ENCODE data around the gene EMC6. TPM values are rescaled to one million over a fixed set of nuclear protein-coding genes. Genes with fewer than 3 reads are reported as not detected.

Gene EMC6
- total and polyA plus RNA-seq, 2 of the 13 experiments (the other 11 are each of a cell fraction or from before 2014, with no cell fraction given), result 45.1 to 47.7 TPM

GRCh38 chr17:3667366-3668278, 990 bp upstream of the EMC6 start (continued):
- peak in 1 of 2 experiments; percentile 26; a peak in 1 of 4 replicates for TF ChIP-seq REST (IDR thresholded peaks at IDR 0.05; ENCODE audit: borderline replicate concordance in 1 of 2, low read depth in 1 of 2, low read length in 2 of 2)
- no peak for TF ChIP-seq NFYB (CRISPR knock-in tag; IDR thresholded peaks at IDR 0.05)
- TF ChIP-seq ATF1 (CRISPR knock-in tag; IDR thresholded peaks at IDR 0.05), result no peak
- TF ChIP-seq SYNCRIP (IDR thresholded peaks at IDR 0.05; ENCODE audit: insufficient read depth, low read depth, low read length), result no peak
- TF ChIP-seq ESRRA (CRISPR knock-in tag; IDR thresholded peaks at IDR 0.05; ENCODE audit: low read depth), result no peak
- no peak for TF ChIP-seq ZNF256 (CRISPR knock-in tag; conservative IDR thresholded peaks at IDR 0.05)
- TF ChIP-seq TRAFD1 (CRISPR knock-in tag; IDR thresholded peaks at IDR 0.05; ENCODE audit: borderline replicate concordance), result no peak
- TF ChIP-seq NFE2 (CRISPR knock-in tag; IDR thresholded peaks at IDR 0.05), result no peak
- no peak for TF ChIP-seq SIX1 (CRISPR knock-in tag; IDR thresholded peaks at IDR 0.05; ENCODE audit: borderline replicate concordance)
- no peak for TF ChIP-seq ZFP90 (CRISPR knock-in tag; IDR thresholded peaks at IDR 0.05; ENCODE audit: borderline replicate concordance)
- TF ChIP-seq ZNF577 (CRISPR knock-in tag; IDR thresholded peaks at IDR 0.05; ENCODE audit: borderline replicate concordance, low read depth), result no peak
- no peak for TF ChIP-seq BCLAF1 (IDR thresholded peaks at IDR 0.05)
- TF ChIP-seq PCBP1 (IDR thresholded peaks at IDR 0.05; ENCODE audit: borderline replicate concordance, low read depth, low read length), result no peak
- no peak for TF ChIP-seq ZNF263 (CRISPR knock-in tag; IDR thresholded peaks at IDR 0.05)
- peak; percentile 77; the same call in 1 of the 2 replicates for TF ChIP-seq ELF4 (CRISPR knock-in tag; IDR thresholded peaks at IDR 0.05; ENCODE audit: borderline replicate concordance)
- TF ChIP-seq GLMP (CRISPR knock-in tag; IDR thresholded peaks at IDR 0.05; ENCODE audit: borderline replicate concordance), result no peak
- peak; percentile 83 for TF ChIP-seq SKI (IDR thresholded peaks at IDR 0.05; ENCODE audit: partially characterized antibody)
- no peak for TF ChIP-seq ZNF713 (CRISPR knock-in tag; IDR thresholded peaks at IDR 0.05)

Data from HepG2 (cell line).